CD14-positive monocyte (primary cell): ENCODE results near the gene ALG3. TPM values are rescaled to one million over a fixed set of nuclear protein-coding genes. Genes with fewer than 3 reads are reported as not detected.

Experiments
- DNase-seq, 3 donors: peaks; one replicate each; pipeline ENCODE4 v3.0.0-alpha.2; 2011 to 2022
- H2AFZ ChIP-seq: 2 replicates; pipeline ENCODE4 v1.6.0; 2012; ENCODE audit warnings: mild to moderate bottlenecking, low read depth, low read length, inconsistent platforms; ENCODE audit not compliant: insufficient read depth, poor library complexity, severe bottlenecking
- H3K27ac ChIP-seq, 2 donors: 1 replicate in 1 of 2; 2 replicates in 1 of 2; pipeline ENCODE4 v1.5.1; 2012 to 2013; ENCODE audit warnings: low read length in 2 of 2, control low read depth in 1 of 2, inconsistent platforms in 1 of 2, low read depth in 1 of 2, mild to moderate bottlenecking in 1 of 2
- H3K27me3 ChIP-seq, 2 donors: one replicate each; pipeline versions ENCODE4 v1.6.0 to v1.6.1; 2011 to 2013; ENCODE audit warnings: low read length in 2 of 2; ENCODE audit not compliant: control insufficient read depth in 2 of 2, insufficient read depth in 2 of 2
- H3K36me3 ChIP-seq, 2 donors: replicated peaks in 1 of 2; 1 replicate in 1 of 2; 2 replicates in 1 of 2; pipeline versions ENCODE4 v1.5.1 to v1.6.1; 2012 to 2013; ENCODE audit warnings: low read length in 2 of 2, control low read depth in 1 of 2, inconsistent platforms in 1 of 2, mild to moderate bottlenecking in 1 of 2; ENCODE audit not compliant: insufficient read depth in 2 of 2, control insufficient read depth in 1 of 2
- H3K4me1 ChIP-seq, 2 donors: 1 replicate in 1 of 2; 2 replicates in 1 of 2; pipeline versions ENCODE4 v1.5.1 to v1.6.1; 2012 to 2013; ENCODE audit warnings: low read length in 2 of 2, control low read depth in 1 of 2, inconsistent platforms in 1 of 2, mild to moderate bottlenecking in 1 of 2, moderate library complexity in 1 of 2; ENCODE audit not compliant: insufficient read depth in 2 of 2, control insufficient read depth in 1 of 2
- H3K4me2 ChIP-seq: replicated peaks from 2 replicates; pipeline ENCODE3; 2012; ENCODE audit warnings: low read length, moderate library complexity, mild to moderate bottlenecking; ENCODE audit not compliant: poor library complexity, severe bottlenecking; ENCODE audit errors: extremely low read depth
- H3K4me3 ChIP-seq, 3 experiments: fragments of 200-600 bp in 1 of 3; sonication (generic) in 1 of 3; replicated peaks in 1 of 3; 1 replicate in 2 of 3; 2 replicates in 1 of 3; pipeline ENCODE4 v1.5.1; 2011 to 2013; ENCODE audit warnings: low read length in 3 of 3, mild to moderate bottlenecking in 3 of 3, control low read depth in 2 of 3, low read depth in 2 of 3, inconsistent platforms in 1 of 3, moderate library complexity in 1 of 3
- H3K79me2 ChIP-seq: 2 replicates; pipeline ENCODE4 v1.6.0; 2012; ENCODE audit warnings: mild to moderate bottlenecking, control low read depth, inconsistent platforms, low read length, moderate library complexity; ENCODE audit not compliant: insufficient read depth
- H3K9ac ChIP-seq: 2 replicates; pipeline ENCODE4 v1.6.0; 2017; ENCODE audit warnings: low read length, mild to moderate bottlenecking; ENCODE audit not compliant: insufficient read depth, poor library complexity, severe bottlenecking
- H3K9me3 ChIP-seq, 2 donors: replicated peaks in 1 of 2; 1 replicate in 1 of 2; 2 replicates in 1 of 2; pipeline versions ENCODE4 v1.5.1 to v1.6.1; 2012 to 2013; ENCODE audit warnings: low read length in 2 of 2, control low read depth in 1 of 2; ENCODE audit not compliant: control insufficient read depth in 1 of 2, insufficient read depth in 1 of 2
- H4K20me1 ChIP-seq: 2 replicates; pipeline ENCODE4 v1.6.0; 2012; ENCODE audit warnings: mild to moderate bottlenecking, low read length, control low read depth, moderate library complexity; ENCODE audit not compliant: insufficient read depth
- H3K27ac Mint-ChIP-seq, 7 donors: one replicate each; pipeline ENCODE4 v1.8.0; 2020; ENCODE audit warnings: mild to moderate bottlenecking in 7 of 7, mixed read lengths in 7 of 7, moderate library complexity in 6 of 7, inconsistent platforms in 2 of 7
- H3K27me3 Mint-ChIP-seq, 3 donors: one replicate each; pipeline ENCODE4 v1.8.0; 2021 to 2022; ENCODE audit warnings: low read depth in 3 of 3, mild to moderate bottlenecking in 3 of 3, mixed read lengths in 3 of 3, moderate library complexity in 3 of 3, inconsistent platforms in 1 of 3
- H3K36me3 Mint-ChIP-seq, 2 donors: one replicate each; pipeline ENCODE4 v1.8.0; 2020; ENCODE audit warnings: mixed read lengths in 2 of 2, inconsistent platforms in 1 of 2, mild to moderate bottlenecking in 1 of 2
- H3K4me1 Mint-ChIP-seq: one replicate; pipeline ENCODE4 v1.8.0; 2020; ENCODE audit warnings: mild to moderate bottlenecking, mixed read lengths
- H3K4me3 Mint-ChIP-seq, 2 donors: one replicate each; pipeline ENCODE4 v1.8.0; 2020; ENCODE audit warnings: mild to moderate bottlenecking in 2 of 2, mixed read lengths in 2 of 2, moderate library complexity in 1 of 2
- H3K9me3 Mint-ChIP-seq, 7 donors: one replicate each; pipeline ENCODE4 v1.8.0; 2020 to 2022; ENCODE audit warnings: mixed read lengths in 7 of 7, mild to moderate bottlenecking in 6 of 7, moderate library complexity in 6 of 7, inconsistent platforms in 2 of 7
- CTCF ChIP-seq: fragments of 200-600 bp; IDR thresholded peaks from one replicate; pipeline ENCODE4 v1.8.0; 2022; ENCODE audit warnings: antibody characterized with exemption, mild to moderate bottlenecking
- WGBS: methylation state at CpG from one replicate; pipeline ENCODE4 v1.1.5; 2013; ENCODE audit warnings: missing lambda C conversion rate; ENCODE audit not compliant: insufficient coverage; 5-methylcytosine and 5-hydroxymethylcytosine counted together
- intact Hi-C, 2 donors: fragments of 100-400 bp; cut with micrococcal nuclease; formaldehyde crosslinking; loops; one replicate each; pipeline versions ENCODE4 v1.15.0 to v1.15.1; 2023
- polyA plus RNA-seq, 3 donors: library from polyadenylated mRNA; depleted of rRNA in 1 of 3; unstranded in 2 of 3; stranded (reverse) in 1 of 3; fragments of 300-500 nt in 2 of 3; fragments of >200 nt in 1 of 3; fragmentation: Illumina TruSeq in 2 of 3; gene quantifications; 1 replicate in 2 of 3; 2 replicates in 1 of 3; pipeline ENCODE4 v1.2.3, GENCODE V29; 2012 to 2021

The ALG3 gene
- polyA plus RNA-seq, 3 donors: 29.0 to 60.8 (median 56.4) TPM

GRCh38 chr3:184218814-184219213 is 29.9 kb downstream of the ALG3 start:
- Histone ChIP-seq H3K4me3 (no peak overlapping the region), H3K36me3 (no peaks in the 10 kb centered on the region), H3K9ac (no peak overlapping the region), H3K9me3 (no peaks in the 10 kb centered on the region), H2AFZ (no peak overlapping the region), H4K20me1 (no peaks in the 10 kb centered on the region), H3K27ac (no peak overlapping the region), H3K27me3 (no peaks in the 10 kb centered on the region), H3K79me2 (no peaks in the 10 kb centered on the region), H3K4me1 (no peaks in the 10 kb centered on the region), H3K4me2 (no peak overlapping the region)
- Mint-ChIP-seq H3K27ac (no peak overlapping the region), H3K9me3 (peaks cover 0 to 3% (median 0%) of the 10 kb centered on the region in 7 donors), H3K27me3 (peaks cover 14 to 29% (median 25%) of the 10 kb centered on the region in 3 donors), H3K36me3 (no peaks in the 10 kb centered on the region), H3K4me1 (no peaks in the 10 kb centered on the region), H3K4me3 (no peak overlapping the region)
- WGBS: no CpG with 5 or more reads among the region's 4 CpGs
- intact Hi-C loops: no loop called here
- TF ChIP-seq CTCF: no peak
- no peak for DNase-seq

- no peak overlapping the region for H3K27ac ChIP-seq
- H4K20me1 ChIP-seq: no peaks in the 10 kb centered on the region
- H3K4me1 ChIP-seq: no peaks in the 10 kb centered on the region
- Mint-ChIP-seq H3K4me3 (no peak overlapping the region), H3K27ac (no peak overlapping the region), H3K9me3 (peaks cover 0 to 3% (median 0%) of the 10 kb centered on the region in 7 donors), H3K27me3 (peaks cover 17 to 32% (median 22%) of the 10 kb centered on the region in 3 donors), H3K36me3 (no peaks in the 10 kb centered on the region), H3K4me1 (no peaks in the 10 kb centered on the region)
- no peaks in the 10 kb centered on the region for H3K79me2 ChIP-seq
- no peak overlapping the region for H3K4me2 ChIP-seq
- H3K4me3 ChIP-seq: no peak overlapping the region
- H2AFZ ChIP-seq: no peak overlapping the region
- no peak for DNase-seq
- intact Hi-C loops: no loop called here
- no peaks in the 10 kb centered on the region for H3K27me3 ChIP-seq
- WGBS: no CpG with 5 or more reads among the region's 5 CpGs
- no peak overlapping the region for H3K9ac ChIP-seq
- H3K36me3 ChIP-seq: no peaks in the 10 kb centered on the region
- H3K9me3 ChIP-seq: no peaks in the 10 kb centered on the region
- no peak for TF ChIP-seq CTCF
Observed at GRCh38 chr3:184211718-184212117, 37.0 kb downstream of the ALG3 start.
